PFSK-1 (cell line): ENCODE data around the gene ANKRD33B.

Experiments used
- POLR2AphosphoS5 ChIP-seq: IDR thresholded peaks from 2 replicates; pipeline ENCODE4 v1.6.1; 2012; ENCODE audit warnings: low read depth, mild to moderate bottlenecking, control low read depth, low read length, moderate library complexity
- SIN3A ChIP-seq: IDR thresholded peaks from 2 replicates; pipeline ENCODE4 v1.6.1; 2012; ENCODE audit warnings: mild to moderate bottlenecking, low read length, moderate library complexity, borderline replicate concordance; ENCODE audit not compliant: insufficient read depth
- TAF1 ChIP-seq: IDR thresholded peaks from 2 replicates; pipeline ENCODE4 v1.6.1; 2012; ENCODE audit warnings: low read length, control low read depth, borderline replicate concordance; ENCODE audit not compliant: insufficient read depth

GRCh38 chr5:10546186-10546585 is 17.7 kb upstream of the ANKRD33B start:
- TF ChIP-seq POLR2AphosphoS5: no peak
- no peak for TF ChIP-seq TAF1
- TF ChIP-seq SIN3A: no peak
